PC-9 (cell line): ENCODE measurements around the gene MS4A4A. TPM values are rescaled to one million over a fixed set of nuclear protein-coding genes. Genes with fewer than 3 reads are reported as not detected.

Source experiments
- BruUV-seq: library from RNA; stranded (reverse); fragments of 400-500 nt; replicated peaks from 2 replicates; lab custom pipeline; 2021; lab: Mats Ljungman, UMichigan
- CTCF ChIA-PET: fragments of 300-600 bp; sonication (Branson Sonifier 250); formaldehyde crosslinking; loops from one replicate; lab custom pipeline; 2022; ENCODE audit warnings: antibody characterized with exemption; lab: Charles Lee
- POLR2A ChIA-PET: fragments of 300-600 bp; sonication (Branson Sonifier 250); formaldehyde crosslinking; loops from one replicate; lab custom pipeline; 2022; ENCODE audit warnings: antibody characterized with exemption; ENCODE audit not compliant: unreplicated experiment; lab: Charles Lee
- DNase-seq, 2 experiments: peaks; one replicate each; pipeline versions ENCODE4 v3.0.0 to v3.0.0-alpha.2; 2015 to 2022; ENCODE audit warnings: mixed read lengths in 1 of 2
- H2AFZ ChIP-seq: fragments of 200-600 bp; sonication (generic); 2 replicates; pipeline ENCODE4 v1.8.1; 2017; ENCODE audit warnings: antibody characterized with exemption
- H3F3A ChIP-seq: fragments of 200-600 bp; sonication (generic); 2 replicates; pipeline ENCODE4 v1.8.1; 2017; ENCODE audit warnings: antibody characterized with exemption, mild to moderate bottlenecking, low read depth; ENCODE audit not compliant: insufficient read depth
- H3K27ac ChIP-seq: fragments of 200-600 bp; sonication (generic); 2 replicates; pipeline ENCODE4 v1.6.1; 2016; ENCODE audit warnings: mixed run types
- H3K27me3 ChIP-seq: fragments of 200-600 bp; sonication (generic); 2 replicates; pipeline ENCODE4 v1.6.1; 2016; ENCODE audit warnings: low read depth, mixed run types; ENCODE audit not compliant: insufficient read depth
- H3K36me3 ChIP-seq: fragments of 200-600 bp; sonication (generic); 2 replicates; pipeline ENCODE4 v1.6.1; 2016; ENCODE audit warnings: low read depth, mixed run types
- H3K4me1 ChIP-seq: fragments of 200-600 bp; sonication (generic); replicated peaks from 2 replicates; pipeline ENCODE4 v1.6.1; 2016; ENCODE audit warnings: mixed run types; ENCODE audit not compliant: insufficient read depth
- H3K4me2 ChIP-seq: fragments of 200-600 bp; sonication (generic); 2 replicates; pipeline ENCODE4 v1.6.1; 2017; ENCODE audit warnings: mixed run types
- H3K4me3 ChIP-seq: fragments of 200-600 bp; sonication (generic); 2 replicates; pipeline ENCODE4 v1.6.1; 2016; ENCODE audit warnings: mixed run types
- H3K79me2 ChIP-seq: fragments of 200-600 bp; sonication (generic); 2 replicates; pipeline ENCODE4 v1.6.1; 2017; ENCODE audit warnings: low read depth, mixed run types
- H3K9me2 ChIP-seq: fragments of 200-600 bp; sonication (generic); 2 replicates; pipeline ENCODE4 v1.8.1; 2017; ENCODE audit warnings: mild to moderate bottlenecking; ENCODE audit not compliant: insufficient read depth
- H3K9me3 ChIP-seq: fragments of 200-600 bp; sonication (generic); 2 replicates; pipeline ENCODE4 v1.8.1; 2016; ENCODE audit warnings: low read depth; ENCODE audit not compliant: insufficient read depth
- H4K20me1 ChIP-seq: fragments of 200-600 bp; sonication (generic); 2 replicates; pipeline ENCODE4 v1.8.1; 2017; ENCODE audit not compliant: insufficient read depth
- EZH2 ChIP-seq: fragments of 200-600 bp; sonication (generic); IDR thresholded peaks from 2 replicates; pipeline ENCODE4 v1.8.0; 2017; ENCODE audit warnings: antibody characterized with exemption, low read depth
- intact Hi-C: fragments of 100-400 bp; cut with micrococcal nuclease; formaldehyde crosslinking; loops from one replicate; pipeline ENCODE4 v1.10.0; 2022; ENCODE audit not compliant: unreplicated experiment
- total RNA-seq: library from RNA; stranded (reverse); gene quantifications from 2 replicates; pipeline ENCODE4 v1.2.3, GENCODE V29; 2021
- TF ChIP-seq, protein P1 (sequence below): fragments of 200-600 bp; sonication (generic); conservative IDR thresholded peaks from 2 replicates; pipeline ENCODE4 v1.6.1; 2017; ENCODE audit warnings: mixed run types, antibody characterized with exemption, mild to moderate bottlenecking, moderate library complexity

The MS4A4A gene
- total RNA-seq, 1 experiment from 2014 or later: not detected

- ChIA-PET CTCF (no interaction called here), POLR2A (no interaction called here)
- no peak overlapping the region for H3K4me3 ChIP-seq
- H3K4me2 ChIP-seq: no peak overlapping the region
- no peak for TF ChIP-seq EZH2
- TF ChIP-seq, protein P1, sequence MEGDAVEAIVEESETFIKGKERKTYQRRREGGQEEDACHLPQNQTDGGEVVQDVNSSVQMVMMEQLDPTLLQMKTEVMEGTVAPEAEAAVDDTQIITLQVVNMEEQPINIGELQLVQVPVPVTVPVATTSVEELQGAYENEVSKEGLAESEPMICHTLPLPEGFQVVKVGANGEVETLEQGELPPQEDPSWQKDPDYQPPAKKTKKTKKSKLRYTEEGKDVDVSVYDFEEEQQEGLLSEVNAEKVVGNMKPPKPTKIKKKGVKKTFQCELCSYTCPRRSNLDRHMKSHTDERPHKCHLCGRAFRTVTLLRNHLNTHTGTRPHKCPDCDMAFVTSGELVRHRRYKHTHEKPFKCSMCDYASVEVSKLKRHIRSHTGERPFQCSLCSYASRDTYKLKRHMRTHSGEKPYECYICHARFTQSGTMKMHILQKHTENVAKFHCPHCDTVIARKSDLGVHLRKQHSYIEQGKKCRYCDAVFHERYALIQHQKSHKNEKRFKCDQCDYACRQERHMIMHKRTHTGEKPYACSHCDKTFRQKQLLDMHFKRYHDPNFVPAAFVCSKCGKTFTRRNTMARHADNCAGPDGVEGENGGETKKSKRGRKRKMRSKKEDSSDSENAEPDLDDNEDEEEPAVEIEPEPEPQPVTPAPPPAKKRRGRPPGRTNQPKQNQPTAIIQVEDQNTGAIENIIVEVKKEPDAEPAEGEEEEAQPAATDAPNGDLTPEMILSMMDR: no peak
- H3K27me3 ChIP-seq: no peaks in the 10 kb centered on the region
- H3K36me3 ChIP-seq: no peaks in the 10 kb centered on the region
- no peaks in the 10 kb centered on the region; the same call in 1 of the 2 replicates for H3K9me3 ChIP-seq
- H2AFZ ChIP-seq: no peak overlapping the region
- H3K79me2 ChIP-seq: no peaks in the 10 kb centered on the region
- no peaks in the 10 kb centered on the region for H4K20me1 ChIP-seq
- intact Hi-C loops: no loop called here
- H3K27ac ChIP-seq: no peak overlapping the region
- no peaks in the 10 kb centered on the region for H3F3A ChIP-seq
- peaks cover 5% of the 10 kb centered on the region; the same call in 1 of the 2 replicates for H3K4me1 ChIP-seq
- no peak for DNase-seq
- no peaks in the 10 kb centered on the region for H3K9me2 ChIP-seq
- BruUV-seq: no TSS peak
These were observed 25.6 kb downstream of the MS4A4A start for GRCh38 chr11:60305906-60306619.

DNA sequence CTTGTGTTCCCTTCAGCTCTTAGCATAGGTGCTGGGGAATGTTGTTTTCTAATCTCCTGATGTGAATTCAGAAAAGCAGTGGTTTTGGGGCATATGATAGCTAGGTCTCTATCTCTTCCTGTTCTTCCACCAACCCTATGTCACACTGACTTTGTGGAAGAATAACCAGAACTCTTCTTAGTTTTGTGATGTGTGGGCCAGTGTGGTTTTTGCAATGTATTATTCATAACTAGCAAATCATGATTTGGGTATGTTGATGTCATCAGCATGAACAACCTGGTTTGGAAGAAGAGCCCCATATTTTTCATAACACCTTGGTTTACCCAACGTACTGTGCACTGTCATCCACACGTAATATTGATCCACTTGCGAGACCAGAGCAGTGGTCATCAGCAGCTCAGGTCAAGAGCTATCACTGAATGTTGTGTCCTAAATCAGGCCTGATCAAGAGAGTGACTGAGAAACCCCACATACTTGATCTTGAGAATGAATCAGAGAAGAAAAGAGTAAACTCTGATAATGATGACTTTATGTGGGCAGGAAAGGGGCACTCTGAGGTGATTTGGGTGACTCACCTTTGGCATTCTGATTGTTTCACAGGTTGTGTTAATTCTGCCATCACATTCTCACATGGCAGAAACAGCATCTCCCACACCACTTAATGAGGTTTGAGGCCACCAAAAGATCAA is 27.2 kb downstream of the MS4A4A start:
- intact Hi-C loops: no loop called here
- Histone ChIP-seq H3K4me3 (no peak overlapping the region), H3K79me2 (no peaks in the 10 kb centered on the region), H3K27ac (no peak overlapping the region), H3K4me1 (no peaks in the 10 kb centered on the region), H4K20me1 (no peaks in the 10 kb centered on the region), H2AFZ (no peak overlapping the region), H3K36me3 (no peaks in the 10 kb centered on the region), H3F3A (no peaks in the 10 kb centered on the region), H3K9me2 (no peaks in the 10 kb centered on the region), H3K27me3 (no peaks in the 10 kb centered on the region), H3K4me2 (no peak overlapping the region), H3K9me3 (no peaks in the 10 kb centered on the region; the same call in 1 of the 2 replicates)
- ChIA-PET CTCF (no interaction called here), POLR2A (interaction anchor here (0.6 kb wide), 2 partner anchors 12 to 1573 kb away, joined by 5 to 7 read pairs; no protein-coding TSS in a partner anchor)
- BruUV-seq: no TSS peak
- TF ChIP-seq EZH2: no peak
- TF ChIP-seq, protein P1: no peak
- no peak for DNase-seq

GRCh38 chr11:60310407-60310998 is 30.0 kb downstream of the MS4A4A start:
- H3F3A ChIP-seq: no peaks in the 10 kb centered on the region
- intact Hi-C loops: no loop called here
- CTCF ChIA-PET: no interaction called here
- H3K9me2 ChIP-seq: no peaks in the 10 kb centered on the region
- H3K27me3 ChIP-seq: no peaks in the 10 kb centered on the region
- no peak overlapping the region for H3K27ac ChIP-seq
- POLR2A ChIA-PET: no interaction called here
- TF ChIP-seq, protein P1: no peak
- no peak for TF ChIP-seq EZH2
- H3K4me2 ChIP-seq: no peak overlapping the region
- H3K4me1 ChIP-seq: no peaks in the 10 kb centered on the region
- BruUV-seq: no TSS peak
- DNase-seq: no peak
- no peaks in the 10 kb centered on the region for H3K79me2 ChIP-seq
- no peak overlapping the region for H3K4me3 ChIP-seq
- no peaks in the 10 kb centered on the region for H3K36me3 ChIP-seq
- no peaks in the 10 kb centered on the region for H3K9me3 ChIP-seq
- H4K20me1 ChIP-seq: no peaks in the 10 kb centered on the region
- no peak overlapping the region for H2AFZ ChIP-seq
